ENCODE data around the gene SMAD2. TPM values are rescaled to one million over a fixed set of nuclear protein-coding genes. Genes with fewer than 3 reads are reported as not detected.

SMAD2 gene
- total and polyA plus RNA-seq, 2 of the 8 experiments (the other 6 are each of a cell fraction or from before 2014, with no cell fraction given) = 28.4 to 124 TPM

- Histone ChIP-seq H3K23ac (ENCODE audit: insufficient read length) (no peak overlapping the region), H3K23me2 (ENCODE audit: low read depth, low read length) (no peaks in the 10 kb centered on the region), H2AFZ (ENCODE audit: low read length) (no peak overlapping the region), H3K4ac (replicated peaks; ENCODE audit: insufficient read length, low read depth, low read length) (no peak overlapping the region), H3K56ac (replicated peaks; ENCODE audit: insufficient read length, low read depth, low read length) (no peak overlapping the region), H3K4me3 (ENCODE audit: extremely low read depth in 1 of 4, insufficient read depth in 2 of 4, low read depth in 3 of 4, low read length in 4 of 4) (no peak overlapping the region), H4K91ac (replicated peaks; ENCODE audit: insufficient read length, low read length) (no peak overlapping the region), H2BK20ac (ENCODE audit: low read length) (no peak overlapping the region), H2BK5ac (ENCODE audit: low read depth, low read length) (no peak overlapping the region), H3K36me3 (ENCODE audit: control insufficient read depth in 2 of 4, insufficient read depth in 4 of 4, low read length in 3 of 4) (no peaks in the 10 kb centered on the region), H3K18ac (ENCODE audit: extremely low read depth, low read length) (no peak overlapping the region), H2BK120ac (replicated peaks; ENCODE audit: low read depth, low read length) (no peak overlapping the region), H3K4me1 (replicated peaks in 1 of 4; ENCODE audit: control insufficient read depth in 3 of 4, insufficient read depth in 4 of 4, low read length in 3 of 4) (no peaks in the 10 kb centered on the region; a peak in 2 of 7 replicates), H3K27ac (ENCODE audit: low read depth, low read length) (no peak overlapping the region), H4K8ac (ENCODE audit: extremely low read depth, insufficient read depth, low read length) (no peak overlapping the region), H2BK12ac (ENCODE audit: low read depth, low read length) (no peak overlapping the region), H3K4me2 (ENCODE audit: insufficient read depth in 1 of 2, low read depth in 2 of 2, low read length in 2 of 2) (no peak overlapping the region), H4K5ac (ENCODE audit: insufficient read length, low read depth, low read length) (no peak overlapping the region), H3K14ac (ENCODE audit: insufficient read length) (no peak overlapping the region), H3K9me3 (ENCODE audit: insufficient read depth in 2 of 2, low read depth in 1 of 2, low read length in 1 of 2) (peaks cover 0 to 3% of the 10 kb centered on the region in 2 experiments; a peak in 2 of 4 replicates), H3K27me3 (replicated peaks in 1 of 4; ENCODE audit: control insufficient read depth in 3 of 4, extremely low read depth in 1 of 4, insufficient read depth in 3 of 4, low read length in 3 of 4) (no peaks in the 10 kb centered on the region; a peak in 1 of 7 replicates), H3K79me1 (ENCODE audit: low read depth, low read length) (no peaks in the 10 kb centered on the region), H3K9ac (replicated peaks in 1 of 4; ENCODE audit: extremely low read depth in 1 of 4, low read depth in 3 of 4, low read length in 3 of 4) (no peak overlapping the region), H2BK15ac (ENCODE audit: low read length) (no peak overlapping the region), H2AK5ac (ENCODE audit: low read depth, low read length) (no peak overlapping the region), H4K20me1 (replicated peaks in 1 of 2; ENCODE audit: control insufficient read depth in 1 of 2, insufficient read depth in 2 of 2, low read length in 2 of 2) (no peaks in the 10 kb centered on the region), H3K79me2 (ENCODE audit: control insufficient read depth in 1 of 2, insufficient read depth in 2 of 2, low read length in 2 of 2) (no peaks in the 10 kb centered on the region)
- TF ChIP-seq JUND (IDR thresholded peaks at IDR 0.05; ENCODE audit: low read length) (no peak), BRCA1 (IDR thresholded peaks at IDR 0.05; ENCODE audit: low read depth, low read length) (no peak)
- ChIA-PET POLR2A (ENCODE audit: partially characterized antibody) (interaction anchor here (0.9 kb wide), 1 partner anchor 74 kb away, joined by 3 read pairs; no protein-coding TSS in a partner anchor), CTCF (ENCODE audit: partially characterized antibody) (interaction anchor here (0.7 to 1.6 kb wide), 3 partner anchors 9 to 258 kb away, joined by 4 to 5 read pairs (median 4); no protein-coding TSS in a partner anchor)
- 100% methylated on average over 3 of the region's 3 CpGs; no CpG with 5 or more reads in 1 of the 2 experiments for WGBS, 2 experiments (ENCODE audit: extremely low coverage in 1 of 2, insufficient coverage in 1 of 2, insufficient read length in 1 of 2, insufficient replicate concordance in 2 of 2, low coverage in 1 of 2, low lambda C conversion rate in 2 of 2, missing lambda C conversion rate in 1 of 2)
- no peak for DNase-seq (ENCODE audit: low read depth in 1 of 2, low spot score in 2 of 2)
- no peak for FAIRE-seq
Observed at GRCh38 chr18:47779381-47779780, 151.1 kb downstream of the SMAD2 start.
